ENCODE results near the gene CEP20. TPM values are rescaled to one million over a fixed set of nuclear protein-coding genes. Genes with fewer than 3 reads are reported as not detected.

Gene CEP20
- total RNA-seq, 8 experiments from 2014 or later = 20.6 to 47.5 (median 28.5) TPM

Other genes with a start within 250 kb of the CEP20 start
- gene MARF1, start 245.4 kb downstream of the CEP20 start, total RNA-seq = 10 to 100 TPM; 14.4 to 49.9 (median 23.2) TPM
- 10 to 100 TPM in 6 of 8 experiments, 1 to 10 TPM in 2; 7.5 to 36.3 (median 14.4) TPM for gene NDE1, start 238.4 kb downstream of the CEP20 start, total RNA-seq
- gene MYH11, start 31.6 kb downstream of the CEP20 start, total RNA-seq = 1 to 10 TPM in 5 of 8 experiments, under 1 TPM in 3; 0.05 to 5.0 (median 1.7) TPM
- 100 to 1,000 TPM in 1 of 8 experiments, 10 to 100 TPM in 6, 1 to 10 TPM in 1; 8.6 to 117 (median 11.9) TPM for gene ABCC1, start 61.0 kb upstream of the CEP20 start, total RNA-seq